ENCODE results near the gene MTHFD1L. TPM values are rescaled to one million over a fixed set of nuclear protein-coding genes. Genes with fewer than 3 reads are reported as not detected.
A peak's percentile ranks its signal among the peaks of the same experiment; 100 is the strongest.

MTHFD1L gene
- total RNA-seq, 1 donor from 2014 or later: 10.4 TPM

DNA sequence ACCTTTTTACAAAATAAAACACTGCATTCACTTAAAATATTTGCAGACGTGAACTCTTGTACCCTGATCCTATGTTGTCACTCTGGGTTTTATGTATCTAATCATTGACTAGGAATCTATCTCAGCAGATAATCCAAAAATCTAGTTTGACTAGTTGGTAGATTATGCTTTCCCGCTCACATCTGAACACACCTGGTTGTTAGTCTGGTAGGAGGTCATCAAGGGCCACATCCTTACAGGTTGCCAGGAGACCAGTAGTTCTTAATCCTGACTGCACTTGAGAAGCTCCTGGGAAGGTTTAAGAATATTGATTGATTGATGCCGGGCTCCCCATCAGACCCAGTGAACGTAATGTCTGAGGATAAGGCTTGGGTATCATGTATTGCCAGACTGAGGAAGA is 104.4 kb downstream of the MTHFD1L start:
- peaks cover 20 to 73% of the 10 kb centered on the region in 2 donors for H3K36me3 ChIP-seq
- no peaks in the 10 kb centered on the region for H3K9me3 ChIP-seq
- no peaks in the 10 kb centered on the region for H3K27me3 ChIP-seq
- H3K4me3 ChIP-seq: no peak overlapping the region
- DNase-seq (ENCODE audit: low spot score in 2 of 2): no peak
- TF ChIP-seq, protein P1, sequence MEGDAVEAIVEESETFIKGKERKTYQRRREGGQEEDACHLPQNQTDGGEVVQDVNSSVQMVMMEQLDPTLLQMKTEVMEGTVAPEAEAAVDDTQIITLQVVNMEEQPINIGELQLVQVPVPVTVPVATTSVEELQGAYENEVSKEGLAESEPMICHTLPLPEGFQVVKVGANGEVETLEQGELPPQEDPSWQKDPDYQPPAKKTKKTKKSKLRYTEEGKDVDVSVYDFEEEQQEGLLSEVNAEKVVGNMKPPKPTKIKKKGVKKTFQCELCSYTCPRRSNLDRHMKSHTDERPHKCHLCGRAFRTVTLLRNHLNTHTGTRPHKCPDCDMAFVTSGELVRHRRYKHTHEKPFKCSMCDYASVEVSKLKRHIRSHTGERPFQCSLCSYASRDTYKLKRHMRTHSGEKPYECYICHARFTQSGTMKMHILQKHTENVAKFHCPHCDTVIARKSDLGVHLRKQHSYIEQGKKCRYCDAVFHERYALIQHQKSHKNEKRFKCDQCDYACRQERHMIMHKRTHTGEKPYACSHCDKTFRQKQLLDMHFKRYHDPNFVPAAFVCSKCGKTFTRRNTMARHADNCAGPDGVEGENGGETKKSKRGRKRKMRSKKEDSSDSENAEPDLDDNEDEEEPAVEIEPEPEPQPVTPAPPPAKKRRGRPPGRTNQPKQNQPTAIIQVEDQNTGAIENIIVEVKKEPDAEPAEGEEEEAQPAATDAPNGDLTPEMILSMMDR (IDR thresholded peaks at IDR 0.05): no peak
- no peak overlapping the region for H3K27ac ChIP-seq
- intact Hi-C loops (cut with DNase I): no loop called here
- no peaks in the 10 kb centered on the region for H3K4me1 ChIP-seq

DNA sequence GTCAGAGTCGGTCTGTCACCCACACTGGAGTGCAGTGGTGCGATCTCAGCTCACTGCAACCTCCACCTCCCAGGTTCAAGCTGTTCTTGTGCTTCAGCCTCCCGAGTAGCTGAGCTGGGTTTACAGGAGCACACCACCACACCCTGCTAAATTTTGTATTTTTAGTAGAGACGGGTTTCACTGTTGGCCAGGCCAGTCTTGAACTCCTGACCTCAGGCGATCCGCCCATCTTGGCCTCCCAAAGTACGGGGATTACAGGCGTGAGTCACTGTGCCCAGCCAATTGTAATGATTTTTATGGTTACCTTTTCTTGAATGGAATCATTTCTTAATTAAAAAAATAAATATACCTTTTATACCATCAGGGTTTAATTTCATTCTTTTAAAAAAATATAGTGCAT is 105.7 kb downstream of the MTHFD1L start:
- Histone ChIP-seq H3K27ac (no peak overlapping the region), H3K4me3 (no peak overlapping the region), H3K27me3 (no peaks in the 10 kb centered on the region), H3K36me3 (peaks cover 18 to 66% of the 10 kb centered on the region in 2 donors), H3K9me3 (no peaks in the 10 kb centered on the region), H3K4me1 (no peaks in the 10 kb centered on the region)
- no peak for DNase-seq (ENCODE audit: low spot score in 2 of 2)
- TF ChIP-seq, protein P1 (IDR thresholded peaks at IDR 0.05): no peak
- intact Hi-C loops (cut with DNase I): no loop called here

DNA sequence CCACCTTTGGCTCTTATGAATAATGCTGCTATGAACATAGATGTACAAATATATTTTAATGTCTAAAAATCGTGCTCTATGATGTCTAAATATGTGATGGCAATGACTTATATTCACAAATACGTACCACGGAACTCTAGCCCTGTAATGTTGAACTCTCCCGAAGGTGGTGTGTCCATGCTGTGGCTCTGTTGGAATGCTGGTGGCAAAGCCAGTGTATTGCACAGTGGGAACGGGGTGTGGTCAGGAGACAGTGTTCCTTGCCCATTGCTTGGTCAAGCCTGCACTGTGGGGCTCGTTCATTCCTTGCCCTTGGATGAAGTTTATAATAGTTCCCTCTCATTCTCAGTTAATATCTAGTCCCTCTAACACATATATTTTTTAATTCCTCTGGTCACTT is 109.6 kb downstream of the MTHFD1L start:
- Histone ChIP-seq H3K27ac (no peak overlapping the region), H3K4me1 (no peaks in the 10 kb centered on the region), H3K9me3 (no peaks in the 10 kb centered on the region), H3K4me3 (no peak overlapping the region), H3K36me3 (peaks cover 18 to 38% of the 10 kb centered on the region in 2 donors), H3K27me3 (no peaks in the 10 kb centered on the region)
- intact Hi-C loops (cut with DNase I): no loop called here
- TF ChIP-seq, protein P1 (IDR thresholded peaks at IDR 0.05): no peak
- no peak for DNase-seq (ENCODE audit: low spot score in 2 of 2)

- Histone ChIP-seq H3K27me3 (no peaks in the 10 kb centered on the region), H3K4me3 (no peak overlapping the region), H3K36me3 (peaks cover 13 to 29% of the 10 kb centered on the region in 2 donors), H3K9me3 (no peaks in the 10 kb centered on the region), H3K27ac (no peak overlapping the region), H3K4me1 (peaks cover 0 to 10% of the 10 kb centered on the region in 2 donors)
- DNase-seq (ENCODE audit: low spot score in 2 of 2): no peak
- TF ChIP-seq, protein P1 (IDR thresholded peaks at IDR 0.05): no peak
- intact Hi-C loops (cut with DNase I): no loop called here
These were observed 111.8 kb downstream of the MTHFD1L start for GRCh38 chr6:150977281-150977680.

DNA sequence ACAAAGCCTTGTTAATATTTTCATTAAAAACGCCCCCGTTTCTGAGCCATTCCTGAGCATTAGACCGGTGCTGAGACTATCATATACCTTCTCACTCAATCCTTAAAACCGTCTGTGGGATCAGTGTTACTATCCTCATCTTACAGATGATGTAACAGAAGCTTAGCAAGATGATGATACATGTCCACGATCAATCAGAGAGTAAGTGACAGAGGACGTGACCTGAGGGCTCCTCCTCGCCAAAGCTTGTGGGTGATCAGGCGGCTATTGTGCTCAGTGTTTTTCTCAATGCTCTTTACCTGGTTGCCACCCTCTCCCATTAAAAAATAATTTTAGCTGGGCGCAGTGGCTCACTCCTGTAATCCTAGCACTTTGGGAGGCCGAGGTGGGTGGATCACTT is 113.1 kb downstream of the MTHFD1L start:
- no peak for DNase-seq (ENCODE audit: low spot score in 2 of 2)
- H3K9me3 ChIP-seq: no peaks in the 10 kb centered on the region
- peak overlapping the region in 1 of 2 donors; percentile 8 for H3K27ac ChIP-seq
- TF ChIP-seq, protein P1 (IDR thresholded peaks at IDR 0.05): no peak
- no peaks in the 10 kb centered on the region for H3K27me3 ChIP-seq
- H3K4me1 ChIP-seq: peaks cover 0 to 10% of the 10 kb centered on the region in 2 donors
- H3K4me3 ChIP-seq: no peak overlapping the region
- H3K36me3 ChIP-seq: peaks cover 14 to 16% of the 10 kb centered on the region in 2 donors
- intact Hi-C loops (cut with DNase I): no loop called here

- peak overlapping the region; percentile 48 to 60 for H3K27ac ChIP-seq
- intact Hi-C loops (cut with DNase I): no loop called here
These were observed 114.4 kb downstream of the MTHFD1L start for GRCh38 chr6:150979826-150980350.

More at GRCh38 chr6:150979826-150980350, 114.4 kb downstream of the MTHFD1L start:
- Histone ChIP-seq H3K4me3 (no peak overlapping the region), H3K36me3 (peaks cover 8 to 16% of the 10 kb centered on the region in 2 donors), H3K4me1 (peaks cover 0 to 10% of the 10 kb centered on the region in 2 donors), H3K9me3 (no peaks in the 10 kb centered on the region), H3K27me3 (no peaks in the 10 kb centered on the region)
- TF ChIP-seq, protein P1 (IDR thresholded peaks at IDR 0.05): no peak
- DNase-seq (ENCODE audit: low spot score in 2 of 2): no peak
